ENCODE measurements around the gene GPRIN3. TPM values are rescaled to one million over a fixed set of nuclear protein-coding genes. Genes with fewer than 3 reads are reported as not detected.
A peak's percentile ranks its signal among the peaks of the same experiment; 100 is the strongest.

The GPRIN3 gene
- total and polyA plus RNA-seq, 2 experiments from 2014 or later: 0.74 to 3.2 TPM

DNA sequence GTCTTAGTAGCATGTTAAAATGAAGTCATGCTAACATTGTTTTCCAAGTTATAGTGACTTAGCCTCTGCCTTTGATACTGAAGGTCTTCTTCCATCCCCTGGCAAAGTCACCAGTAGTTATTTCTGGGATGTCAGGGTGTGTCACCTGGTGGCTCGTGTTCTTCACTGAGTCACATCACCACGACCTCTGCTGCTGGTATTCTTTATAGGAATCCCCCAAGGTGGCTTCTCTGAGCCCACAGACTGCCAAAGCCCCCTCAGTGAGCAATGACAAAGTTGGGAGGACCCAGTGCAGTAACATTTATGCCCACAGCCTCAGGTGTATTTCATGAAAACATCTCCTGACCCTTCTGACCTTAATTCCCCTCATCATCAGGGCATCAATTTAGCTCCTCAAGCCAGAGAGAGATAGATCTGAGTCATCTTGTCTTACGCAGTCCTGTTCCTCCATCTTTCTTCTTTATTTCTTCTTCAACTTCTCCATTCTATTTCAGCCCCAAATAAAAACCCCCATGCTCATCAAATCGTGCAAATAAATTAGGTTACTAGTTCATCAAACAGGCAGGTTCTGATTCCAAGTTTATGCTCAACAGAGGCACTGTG lies 29.3 kb upstream of the GPRIN3 start:
- Histone ChIP-seq H3K4me1 (ENCODE audit: insufficient read depth) (no peaks in the 10 kb centered on the region), H2AFZ (no peak overlapping the region), H3K4me3 (no peak overlapping the region), H3K27me3 (ENCODE audit: insufficient read depth) (no peaks in the 10 kb centered on the region), H3K79me2 (replicated peaks; ENCODE audit: insufficient read depth) (no peaks in the 10 kb centered on the region), H3K36me3 (ENCODE audit: insufficient read depth) (no peaks in the 10 kb centered on the region), H4K20me1 (replicated peaks; ENCODE audit: insufficient read depth) (no peaks in the 10 kb centered on the region), H3K9me2 (ENCODE audit: insufficient read depth) (peaks cover 4% of the 10 kb centered on the region; the same call in 1 of the 2 replicates), H3K27ac (ENCODE audit: low read depth) (no peak overlapping the region), H3K4me2 (no peak overlapping the region), H3F3A (replicated peaks; ENCODE audit: low read depth) (no peaks in the 10 kb centered on the region)
- TF ChIP-seq NANOG (IDR thresholded peaks at IDR 0.05; ENCODE audit: borderline replicate concordance) (no peak), EZH2phosphoT487 (IDR thresholded peaks at IDR 0.05; ENCODE audit: unreplicated experiment) (no peak), STAT1 (IDR thresholded peaks at IDR 0.05; ENCODE audit: unreplicated experiment) (no peak)
- TF ChIP-seq, protein P1, sequence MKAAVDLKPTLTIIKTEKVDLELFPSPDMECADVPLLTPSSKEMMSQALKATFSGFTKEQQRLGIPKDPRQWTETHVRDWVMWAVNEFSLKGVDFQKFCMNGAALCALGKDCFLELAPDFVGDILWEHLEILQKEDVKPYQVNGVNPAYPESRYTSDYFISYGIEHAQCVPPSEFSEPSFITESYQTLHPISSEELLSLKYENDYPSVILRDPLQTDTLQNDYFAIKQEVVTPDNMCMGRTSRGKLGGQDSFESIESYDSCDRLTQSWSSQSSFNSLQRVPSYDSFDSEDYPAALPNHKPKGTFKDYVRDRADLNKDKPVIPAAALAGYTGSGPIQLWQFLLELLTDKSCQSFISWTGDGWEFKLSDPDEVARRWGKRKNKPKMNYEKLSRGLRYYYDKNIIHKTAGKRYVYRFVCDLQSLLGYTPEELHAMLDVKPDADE (IDR thresholded peaks at IDR 0.05): no peak
- TF ChIP-seq, protein P2, sequence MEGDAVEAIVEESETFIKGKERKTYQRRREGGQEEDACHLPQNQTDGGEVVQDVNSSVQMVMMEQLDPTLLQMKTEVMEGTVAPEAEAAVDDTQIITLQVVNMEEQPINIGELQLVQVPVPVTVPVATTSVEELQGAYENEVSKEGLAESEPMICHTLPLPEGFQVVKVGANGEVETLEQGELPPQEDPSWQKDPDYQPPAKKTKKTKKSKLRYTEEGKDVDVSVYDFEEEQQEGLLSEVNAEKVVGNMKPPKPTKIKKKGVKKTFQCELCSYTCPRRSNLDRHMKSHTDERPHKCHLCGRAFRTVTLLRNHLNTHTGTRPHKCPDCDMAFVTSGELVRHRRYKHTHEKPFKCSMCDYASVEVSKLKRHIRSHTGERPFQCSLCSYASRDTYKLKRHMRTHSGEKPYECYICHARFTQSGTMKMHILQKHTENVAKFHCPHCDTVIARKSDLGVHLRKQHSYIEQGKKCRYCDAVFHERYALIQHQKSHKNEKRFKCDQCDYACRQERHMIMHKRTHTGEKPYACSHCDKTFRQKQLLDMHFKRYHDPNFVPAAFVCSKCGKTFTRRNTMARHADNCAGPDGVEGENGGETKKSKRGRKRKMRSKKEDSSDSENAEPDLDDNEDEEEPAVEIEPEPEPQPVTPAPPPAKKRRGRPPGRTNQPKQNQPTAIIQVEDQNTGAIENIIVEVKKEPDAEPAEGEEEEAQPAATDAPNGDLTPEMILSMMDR (conservative IDR thresholded peaks at IDR 0.05; ENCODE audit: low read depth in 2 of 2): no peak
- ATAC-seq: no peak
- no peak for DNase-seq (ENCODE audit: low spot score)
- H3K27ac Mint-ChIP-seq: no peak overlapping the region
- no peak overlapping the region for H3K4me3 Mint-ChIP-seq
- H3K9me3 Mint-ChIP-seq: no peaks in the 10 kb centered on the region
- peaks cover 3% of the 10 kb centered on the region for H3K27me3 Mint-ChIP-seq (ENCODE audit: insufficient read depth, low read depth, poor library complexity)
- no peaks in the 10 kb centered on the region for H3K36me3 Mint-ChIP-seq (ENCODE audit: low read depth)
- H3K4me1 Mint-ChIP-seq: 0 out of 3 replicates have a peak, but pooled peaks cover 3% of the 10 kb centered on the region

DNA sequence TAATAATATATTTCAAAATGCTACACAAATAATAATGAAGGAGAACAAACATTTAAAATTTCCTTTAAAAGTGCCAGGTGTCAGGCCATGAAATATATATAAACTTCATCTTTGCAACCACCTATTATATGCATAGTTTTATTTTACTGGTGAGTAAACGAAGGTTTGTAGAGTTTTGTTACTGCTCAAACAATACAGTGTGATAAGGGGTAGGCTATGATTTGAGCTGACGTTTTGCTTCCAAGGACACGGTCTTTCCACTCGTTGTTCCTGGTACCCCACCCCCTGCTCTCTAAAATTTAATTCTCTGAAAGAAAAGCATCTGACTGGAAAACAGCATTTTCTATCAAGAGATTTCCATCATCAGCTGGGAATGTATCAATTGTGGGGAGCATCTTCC lies 27.2 kb upstream of the GPRIN3 start:
- H3K36me3 Mint-ChIP-seq (ENCODE audit: low read depth): no peaks in the 10 kb centered on the region
- no peaks in the 10 kb centered on the region for H3F3A ChIP-seq (replicated peaks; ENCODE audit: low read depth)
- no peak overlapping the region for H3K27ac ChIP-seq (ENCODE audit: low read depth)

DNA sequence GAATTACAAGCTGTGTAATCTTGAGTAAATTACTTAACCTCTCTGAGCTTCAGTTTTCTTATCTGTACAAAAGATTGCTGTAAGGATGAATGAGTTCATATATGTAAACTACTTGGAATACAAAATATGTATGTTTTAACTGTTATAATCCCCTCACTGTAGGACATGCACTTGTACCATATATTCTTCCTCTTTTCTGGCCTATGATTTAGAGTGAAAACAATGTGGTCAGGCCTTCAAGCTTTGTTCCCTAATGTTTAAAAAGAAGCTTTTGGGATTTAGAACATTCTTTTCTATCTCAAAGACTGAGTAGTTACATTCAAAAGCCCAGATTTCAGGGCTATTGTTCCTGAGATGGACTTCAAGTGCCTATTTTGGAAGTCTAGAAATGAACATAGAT lies 26.7 kb upstream of the GPRIN3 start:
- Histone ChIP-seq H3K4me3 (no peak overlapping the region), H3K4me1 (ENCODE audit: insufficient read depth) (no peaks in the 10 kb centered on the region), H3K9me2 (ENCODE audit: insufficient read depth) (no peaks in the 10 kb centered on the region), H2AFZ (no peak overlapping the region), H3K27ac (ENCODE audit: low read depth) (no peak overlapping the region), H3K79me2 (replicated peaks; ENCODE audit: insufficient read depth) (no peaks in the 10 kb centered on the region), H3K36me3 (ENCODE audit: insufficient read depth) (no peaks in the 10 kb centered on the region), H4K20me1 (replicated peaks; ENCODE audit: insufficient read depth) (no peaks in the 10 kb centered on the region), H3F3A (replicated peaks; ENCODE audit: low read depth) (no peaks in the 10 kb centered on the region), H3K27me3 (ENCODE audit: insufficient read depth) (no peaks in the 10 kb centered on the region), H3K4me2 (no peak overlapping the region)
- peaks cover 3% of the 10 kb centered on the region; the same call in 1 of the 3 replicates for H3K4me1 Mint-ChIP-seq
- ATAC-seq (no peak), DNase-seq (ENCODE audit: low spot score) (no peak)
- peaks cover 3% of the 10 kb centered on the region for H3K27me3 Mint-ChIP-seq (ENCODE audit: insufficient read depth, low read depth, poor library complexity)
- no peaks in the 10 kb centered on the region for H3K9me3 Mint-ChIP-seq
- H3K4me3 Mint-ChIP-seq: no peak overlapping the region
- H3K36me3 Mint-ChIP-seq (ENCODE audit: low read depth): no peaks in the 10 kb centered on the region
- no peak overlapping the region for H3K27ac Mint-ChIP-seq
- TF ChIP-seq JUNB (IDR thresholded peaks at IDR 0.05; ENCODE audit: unreplicated experiment): no peak
- TF ChIP-seq, protein P3, sequence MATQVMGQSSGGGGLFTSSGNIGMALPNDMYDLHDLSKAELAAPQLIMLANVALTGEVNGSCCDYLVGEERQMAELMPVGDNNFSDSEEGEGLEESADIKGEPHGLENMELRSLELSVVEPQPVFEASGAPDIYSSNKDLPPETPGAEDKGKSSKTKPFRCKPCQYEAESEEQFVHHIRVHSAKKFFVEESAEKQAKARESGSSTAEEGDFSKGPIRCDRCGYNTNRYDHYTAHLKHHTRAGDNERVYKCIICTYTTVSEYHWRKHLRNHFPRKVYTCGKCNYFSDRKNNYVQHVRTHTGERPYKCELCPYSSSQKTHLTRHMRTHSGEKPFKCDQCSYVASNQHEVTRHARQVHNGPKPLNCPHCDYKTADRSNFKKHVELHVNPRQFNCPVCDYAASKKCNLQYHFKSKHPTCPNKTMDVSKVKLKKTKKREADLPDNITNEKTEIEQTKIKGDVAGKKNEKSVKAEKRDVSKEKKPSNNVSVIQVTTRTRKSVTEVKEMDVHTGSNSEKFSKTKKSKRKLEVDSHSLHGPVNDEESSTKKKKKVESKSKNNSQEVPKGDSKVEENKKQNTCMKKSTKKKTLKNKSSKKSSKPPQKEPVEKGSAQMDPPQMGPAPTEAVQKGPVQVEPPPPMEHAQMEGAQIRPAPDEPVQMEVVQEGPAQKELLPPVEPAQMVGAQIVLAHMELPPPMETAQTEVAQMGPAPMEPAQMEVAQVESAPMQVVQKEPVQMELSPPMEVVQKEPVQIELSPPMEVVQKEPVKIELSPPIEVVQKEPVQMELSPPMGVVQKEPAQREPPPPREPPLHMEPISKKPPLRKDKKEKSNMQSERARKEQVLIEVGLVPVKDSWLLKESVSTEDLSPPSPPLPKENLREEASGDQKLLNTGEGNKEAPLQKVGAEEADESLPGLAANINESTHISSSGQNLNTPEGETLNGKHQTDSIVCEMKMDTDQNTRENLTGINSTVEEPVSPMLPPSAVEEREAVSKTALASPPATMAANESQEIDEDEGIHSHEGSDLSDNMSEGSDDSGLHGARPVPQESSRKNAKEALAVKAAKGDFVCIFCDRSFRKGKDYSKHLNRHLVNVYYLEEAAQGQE (IDR thresholded peaks at IDR 0.05; ENCODE audit: unreplicated experiment): no peak
- TF ChIP-seq EZH2phosphoT487 (IDR thresholded peaks at IDR 0.05; ENCODE audit: unreplicated experiment): no peak
- no peak for TF ChIP-seq EZH2 (IDR thresholded peaks at IDR 0.05; ENCODE audit: low read depth, unreplicated experiment)
- no peak for TF ChIP-seq STAT1 (IDR thresholded peaks at IDR 0.05; ENCODE audit: unreplicated experiment)
- no peak for TF ChIP-seq ZNF114 (CRISPR knock-in tag; IDR thresholded peaks at IDR 0.05)
- TF ChIP-seq NANOG (IDR thresholded peaks at IDR 0.05; ENCODE audit: borderline replicate concordance): no peak
- TF ChIP-seq CREB1 (CRISPR knock-in tag; IDR thresholded peaks at IDR 0.05; ENCODE audit: low read depth): no peak
- TF ChIP-seq ZNF331 (CRISPR knock-in tag; IDR thresholded peaks at IDR 0.05; ENCODE audit: low read depth): no peak

More for the DNA sequence above, 27.2 kb upstream of the GPRIN3 start:
- no peak for DNase-seq (ENCODE audit: low spot score)
- no peak overlapping the region for H3K4me3 Mint-ChIP-seq
- Histone ChIP-seq H3K79me2 (replicated peaks; ENCODE audit: insufficient read depth) (no peaks in the 10 kb centered on the region), H3K27me3 (ENCODE audit: insufficient read depth) (no peaks in the 10 kb centered on the region), H3K4me3 (no peak overlapping the region), H3K36me3 (ENCODE audit: insufficient read depth) (no peaks in the 10 kb centered on the region), H3K4me2 (no peak overlapping the region), H3K9me2 (ENCODE audit: insufficient read depth) (no peaks in the 10 kb centered on the region), H3K4me1 (ENCODE audit: insufficient read depth) (no peaks in the 10 kb centered on the region), H4K20me1 (replicated peaks; ENCODE audit: insufficient read depth) (no peaks in the 10 kb centered on the region), H2AFZ (0 out of 2 replicates have a peak overlapping the region, but pooled peaks have one; percentile 56)
- no peak for ATAC-seq
- H3K27ac Mint-ChIP-seq: no peak overlapping the region
- H3K4me1 Mint-ChIP-seq: peaks cover 3% of the 10 kb centered on the region; the same call in 1 of the 3 replicates
- no peaks in the 10 kb centered on the region for H3K9me3 Mint-ChIP-seq
- peaks cover 3% of the 10 kb centered on the region for H3K27me3 Mint-ChIP-seq (ENCODE audit: insufficient read depth, low read depth, poor library complexity)
- TF ChIP-seq CREB1 (CRISPR knock-in tag; IDR thresholded peaks at IDR 0.05; ENCODE audit: low read depth) (no peak), JUNB (IDR thresholded peaks at IDR 0.05; ENCODE audit: unreplicated experiment) (no peak)

Measured in GM23338 (cell line).